KOPT-K1 (cell line): ENCODE results near the gene NR6A1.
A peak's percentile ranks its signal among the peaks of the same experiment; 100 is the strongest.

Experiments
- H3K27ac ChIP-seq: fragments of 200-600 bp; sonication (generic); 2 replicates; pipeline ENCODE4 v1.5.1; 2016; ENCODE audit warnings: antibody characterized with exemption, mild to moderate bottlenecking, low read depth, low read length; ENCODE audit not compliant: poor library complexity, severe bottlenecking
- H3K36me3 ChIP-seq: fragments of 200-600 bp; sonication (generic); 2 replicates; pipeline ENCODE4 v1.5.1; 2017; ENCODE audit warnings: antibody characterized with exemption, mild to moderate bottlenecking, low read length, moderate library complexity; ENCODE audit not compliant: insufficient read depth
- H3K9me3 ChIP-seq: fragments of 200-600 bp; sonication (generic); 2 replicates; pipeline ENCODE4 v1.5.1; 2017; ENCODE audit warnings: antibody characterized with exemption, low read length, mild to moderate bottlenecking; ENCODE audit not compliant: insufficient read depth, poor library complexity, severe bottlenecking

Gene NR6A1

GRCh38 chr9:124505006-124505900, 265.9 kb downstream of the NR6A1 start:
- Histone ChIP-seq H3K27ac (no peak overlapping the region), H3K36me3 (no peaks in the 10 kb centered on the region), H3K9me3 (no peaks in the 10 kb centered on the region)

GRCh38 chr9:124504530-124505005, 266.5 kb downstream of the NR6A1 start:
- H3K27ac ChIP-seq, result no peak overlapping the region
- H3K9me3 ChIP-seq, result no peaks in the 10 kb centered on the region

GRCh38 chr9:124503713-124504529, 267.2 kb downstream of the NR6A1 start:
- H3K36me3 ChIP-seq, result no peaks in the 10 kb centered on the region
- no peaks in the 10 kb centered on the region for H3K9me3 ChIP-seq

More at GRCh38 chr9:124504530-124505005, 266.5 kb downstream of the NR6A1 start:
- H3K36me3 ChIP-seq, result no peaks in the 10 kb centered on the region

GRCh38 chr9:124502711-124503702, 268.1 kb downstream of the NR6A1 start:
- Histone ChIP-seq H3K27ac (no peak overlapping the region), H3K9me3 (no peaks in the 10 kb centered on the region)

More at GRCh38 chr9:124503713-124504529, 267.2 kb downstream of the NR6A1 start:
- H3K27ac ChIP-seq, result no peak overlapping the region

GRCh38 chr9:124501771-124502320, 269.3 kb downstream of the NR6A1 start:
- no peak overlapping the region for H3K27ac ChIP-seq
- no peaks in the 10 kb centered on the region for H3K9me3 ChIP-seq
- H3K36me3 ChIP-seq, result no peaks in the 10 kb centered on the region

More at GRCh38 chr9:124502711-124503702, 268.1 kb downstream of the NR6A1 start:
- no peaks in the 10 kb centered on the region for H3K36me3 ChIP-seq

GRCh38 chr9:124500796-124501611, 270.1 kb downstream of the NR6A1 start:
- Histone ChIP-seq H3K27ac (no peak overlapping the region), H3K36me3 (no peaks in the 10 kb centered on the region), H3K9me3 (no peaks in the 10 kb centered on the region)

GRCh38 chr9:124500028-124500795, 270.9 kb downstream of the NR6A1 start:
- no peak overlapping the region for H3K27ac ChIP-seq
- no peaks in the 10 kb centered on the region for H3K9me3 ChIP-seq
- H3K36me3 ChIP-seq, result no peaks in the 10 kb centered on the region

- no peaks in the 10 kb centered on the region for H3K9me3 ChIP-seq
- no peaks in the 10 kb centered on the region for H3K36me3 ChIP-seq
- no peak overlapping the region for H3K27ac ChIP-seq
Observed at GRCh38 chr9:124499216-124499615, 271.9 kb downstream of the NR6A1 start.

GRCh38 chr9:124498499-124499146, 272.5 kb downstream of the NR6A1 start:
- Histone ChIP-seq H3K9me3 (no peaks in the 10 kb centered on the region), H3K27ac (no peak overlapping the region), H3K36me3 (no peaks in the 10 kb centered on the region)

- Histone ChIP-seq H3K27ac (no peak overlapping the region), H3K9me3 (no peaks in the 10 kb centered on the region), H3K36me3 (no peaks in the 10 kb centered on the region)
Observed at GRCh38 chr9:124498040-124498439, 273.1 kb downstream of the NR6A1 start.

GRCh38 chr9:124497441-124497840, 273.7 kb downstream of the NR6A1 start:
- Histone ChIP-seq H3K27ac (peak overlapping the region; percentile 91), H3K9me3 (no peaks in the 10 kb centered on the region), H3K36me3 (no peaks in the 10 kb centered on the region)

GRCh38 chr9:124496463-124496862, 274.6 kb downstream of the NR6A1 start:
- Histone ChIP-seq H3K36me3 (no peaks in the 10 kb centered on the region), H3K9me3 (no peaks in the 10 kb centered on the region), H3K27ac (peak overlapping the region; percentile 91)
